Liver (tissue), 9 donors: Measurements from ENCODE around the gene ARGLU1. TPM values are rescaled to one million over a fixed set of nuclear protein-coding genes. Genes with fewer than 3 reads are reported as not detected.

Source experiments
- DNase-seq: peaks from one replicate; pipeline ENCODE4 v3.0.0-alpha.2; 2017; ENCODE audit warnings: low spot score
- H3K27ac ChIP-seq, 2 donors: one replicate each; pipeline ENCODE4 v1.7.0; 2013; ENCODE audit warnings: inconsistent platforms in 2 of 2, low read length in 2 of 2, control low read depth in 1 of 2, low read depth in 1 of 2, mild to moderate bottlenecking in 1 of 2
- H3K27me3 ChIP-seq, 4 donors: one replicate each; pipeline versions ENCODE4 v1.6.1 to v1.7.0; 2013; ENCODE audit warnings: low read length in 3 of 4, inconsistent platforms in 1 of 4, mild to moderate bottlenecking in 1 of 4, moderate library complexity in 1 of 4; ENCODE audit not compliant: control insufficient read depth in 4 of 4, insufficient read depth in 4 of 4
- H3K36me3 ChIP-seq, 4 donors: one replicate each; pipeline versions ENCODE4 v1.6.1 to v1.7.0; 2013; ENCODE audit warnings: low read length in 3 of 4, mild to moderate bottlenecking in 3 of 4, low read depth in 1 of 4, moderate library complexity in 1 of 4; ENCODE audit not compliant: control insufficient read depth in 4 of 4, insufficient read depth in 3 of 4
- H3K4me1 ChIP-seq, 4 donors: one replicate each; pipeline versions ENCODE4 v1.6.1 to v1.7.0; 2013; ENCODE audit warnings: low read length in 3 of 4, mild to moderate bottlenecking in 3 of 4, moderate library complexity in 1 of 4; ENCODE audit not compliant: control insufficient read depth in 4 of 4, insufficient read depth in 4 of 4
- H3K4me3 ChIP-seq, 3 donors: one replicate each; pipeline versions ENCODE4 v1.6.1 to v1.7.0; 2013; ENCODE audit warnings: low read length in 3 of 3, control low read depth in 1 of 3, low read depth in 1 of 3, mild to moderate bottlenecking in 1 of 3
- H3K9ac ChIP-seq, 2 donors: one replicate each; pipeline ENCODE4 v1.7.0; 2013; ENCODE audit warnings: low read length in 2 of 2, mild to moderate bottlenecking in 2 of 2, moderate library complexity in 2 of 2, control low read depth in 1 of 2, low read depth in 1 of 2
- H3K9me3 ChIP-seq, 4 donors: one replicate each; pipeline versions ENCODE4 v1.6.1 to v1.7.0; 2013; ENCODE audit warnings: low read length in 3 of 4; ENCODE audit not compliant: control insufficient read depth in 4 of 4
- ATF3 ChIP-seq: IDR thresholded peaks from 2 replicates; pipeline ENCODE4 v1.6.1; 2016; ENCODE audit warnings: antibody characterized with exemption
- CTCF ChIP-seq: fragments of 150-350 bp; IDR thresholded peaks from 2 replicates; pipeline ENCODE4 v1.5.1; 2017; ENCODE audit warnings: improper control_type of control experiment, low read depth, low read length; ENCODE audit not compliant: missing input control
- EGR1 ChIP-seq, 2 donors: IDR thresholded peaks; 2 replicates each; pipeline ENCODE4 v1.6.1; 2016 to 2018; ENCODE audit warnings: antibody characterized with exemption in 2 of 2, low read depth in 2 of 2
- FOXA1 ChIP-seq: IDR thresholded peaks from 2 replicates; pipeline ENCODE4 v1.6.1; 2016; ENCODE audit warnings: antibody characterized with exemption
- FOXA2 ChIP-seq: IDR thresholded peaks from 2 replicates; pipeline ENCODE4 v1.6.1; 2016; ENCODE audit warnings: antibody characterized with exemption
- GABPA ChIP-seq, 2 donors: IDR thresholded peaks in 1 of 2; conservative IDR thresholded peaks in 1 of 2; 2 replicates each; pipeline ENCODE4 v1.6.1; 2016; ENCODE audit warnings: antibody characterized with exemption in 2 of 2, mild to moderate bottlenecking in 1 of 2, moderate library complexity in 1 of 2
- HNF4A ChIP-seq, 2 donors: conservative IDR thresholded peaks; 2 replicates each; pipeline ENCODE4 v1.6.1; 2016; ENCODE audit warnings: antibody characterized with exemption in 2 of 2, mild to moderate bottlenecking in 2 of 2
- HNF4G ChIP-seq: IDR thresholded peaks from 2 replicates; pipeline ENCODE4 v1.6.1; 2016; ENCODE audit warnings: antibody characterized with exemption
- JUND ChIP-seq, 2 donors: IDR thresholded peaks; 2 replicates each; pipeline ENCODE4 v1.6.1; 2016; ENCODE audit warnings: antibody characterized with exemption in 2 of 2
- MAX ChIP-seq: IDR thresholded peaks from 2 replicates; pipeline ENCODE4 v1.6.1; 2016; ENCODE audit warnings: antibody characterized with exemption
- NR2F2 ChIP-seq: IDR thresholded peaks from 2 replicates; pipeline ENCODE4 v1.6.1; 2016; ENCODE audit warnings: antibody characterized with exemption
- RAD21 ChIP-seq, 2 donors: IDR thresholded peaks; 2 replicates each; pipeline ENCODE4 v1.6.1; 2016; ENCODE audit warnings: antibody characterized with exemption in 2 of 2, mild to moderate bottlenecking in 2 of 2
- RXRA ChIP-seq, 2 donors: IDR thresholded peaks; 2 replicates each; pipeline ENCODE4 v1.6.1; 2017 to 2018; ENCODE audit warnings: antibody characterized with exemption in 2 of 2, mild to moderate bottlenecking in 1 of 2
- SP1 ChIP-seq: IDR thresholded peaks from 2 replicates; pipeline ENCODE4 v1.6.1; 2018; ENCODE audit warnings: antibody characterized with exemption, mild to moderate bottlenecking
- TAF1 ChIP-seq: conservative IDR thresholded peaks from 2 replicates; pipeline ENCODE4 v1.6.1; 2016; ENCODE audit warnings: antibody characterized with exemption, mild to moderate bottlenecking
- YY1 ChIP-seq: IDR thresholded peaks from 2 replicates; pipeline ENCODE4 v1.6.1; 2016; ENCODE audit warnings: antibody characterized with exemption, mild to moderate bottlenecking
- WGBS: extraction: QIAGEN DNeasy Blood & Tissue Kit; methylation state at CpG from one replicate; pipeline ENCODE4 v1.1.7; 2013; 5-methylcytosine and 5-hydroxymethylcytosine counted together
- polyA plus RNA-seq, 2 donors: library from polyadenylated mRNA; stranded (reverse) in 1 of 2; unstranded in 1 of 2; fragments of 200-250 nt in 1 of 2; fragments of >200 nt in 1 of 2; fragmentation: Nextera tagmentation in 1 of 2; extraction: Ambion mirVana in 1 of 2; gene quantifications; one replicate each; pipeline versions ENCODE4 v1.2.1 to v1.2.3, GENCODE V29; 2013 to 2015
- total RNA-seq, 2 donors: library from RNA; depleted of rRNA; stranded (reverse); fragments of >200 nt; gene quantifications; one replicate each; pipeline ENCODE4 v1.2.3, GENCODE V29; 2014
- TF ChIP-seq, protein P1 (sequence below): IDR thresholded peaks from 2 replicates; pipeline ENCODE4 v1.6.1; 2016; ENCODE audit warnings: antibody characterized with exemption
- TF ChIP-seq, protein P2 (sequence below): IDR thresholded peaks from 2 replicates; pipeline ENCODE4 v1.6.1; 2016; ENCODE audit warnings: antibody characterized with exemption, mild to moderate bottlenecking
- donor health status: healthy.
- donor health status: healthy.
- donor health status: healthy.
- donor health status: healthy.
- donor health status: healthy.

ARGLU1 gene
- total and polyA plus RNA-seq, 4 donors, result 16.7 to 50.8 (median 30.1) TPM

DNA sequence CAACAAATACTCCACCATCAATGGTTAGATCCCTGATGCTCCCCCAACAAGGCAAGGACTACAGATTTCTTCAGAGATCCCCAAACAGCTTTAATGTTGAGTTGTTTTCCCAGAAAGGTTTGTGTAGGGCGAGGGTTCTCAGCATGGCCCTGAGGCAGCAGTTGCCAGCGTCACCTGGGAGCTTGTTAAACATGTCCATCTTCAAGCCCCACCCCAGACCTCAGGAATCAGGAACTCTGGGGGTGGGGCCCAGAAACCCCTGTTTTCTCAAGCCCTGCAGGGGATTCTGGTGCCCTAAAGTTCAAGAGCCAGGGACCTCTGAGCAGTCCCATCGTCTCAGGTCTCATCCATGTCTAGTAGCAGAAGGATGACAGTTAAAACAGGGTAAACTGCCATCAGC lies 42.1 kb downstream of the ARGLU1 start:
- Histone ChIP-seq H3K9me3 (no peaks in the 10 kb centered on the region), H3K9ac (no peak overlapping the region), H3K4me1 (no peaks in the 10 kb centered on the region), H3K4me3 (no peak overlapping the region), H3K36me3 (no peaks in the 10 kb centered on the region), H3K27ac (no peak overlapping the region), H3K27me3 (peaks cover 0 to 19% (median 3%) of the 10 kb centered on the region in 4 donors)
- DNase-seq, result no peak
- TF ChIP-seq EGR1 (IDR thresholded peaks at IDR 0.05; ENCODE audit: low read depth in 2 of 2), result no peak
- TF ChIP-seq YY1, result no peak
- no peak for TF ChIP-seq RAD21 (IDR thresholded peaks at IDR 0.05)
- TF ChIP-seq FOXA2, result no peak
- TF ChIP-seq, protein P1, sequence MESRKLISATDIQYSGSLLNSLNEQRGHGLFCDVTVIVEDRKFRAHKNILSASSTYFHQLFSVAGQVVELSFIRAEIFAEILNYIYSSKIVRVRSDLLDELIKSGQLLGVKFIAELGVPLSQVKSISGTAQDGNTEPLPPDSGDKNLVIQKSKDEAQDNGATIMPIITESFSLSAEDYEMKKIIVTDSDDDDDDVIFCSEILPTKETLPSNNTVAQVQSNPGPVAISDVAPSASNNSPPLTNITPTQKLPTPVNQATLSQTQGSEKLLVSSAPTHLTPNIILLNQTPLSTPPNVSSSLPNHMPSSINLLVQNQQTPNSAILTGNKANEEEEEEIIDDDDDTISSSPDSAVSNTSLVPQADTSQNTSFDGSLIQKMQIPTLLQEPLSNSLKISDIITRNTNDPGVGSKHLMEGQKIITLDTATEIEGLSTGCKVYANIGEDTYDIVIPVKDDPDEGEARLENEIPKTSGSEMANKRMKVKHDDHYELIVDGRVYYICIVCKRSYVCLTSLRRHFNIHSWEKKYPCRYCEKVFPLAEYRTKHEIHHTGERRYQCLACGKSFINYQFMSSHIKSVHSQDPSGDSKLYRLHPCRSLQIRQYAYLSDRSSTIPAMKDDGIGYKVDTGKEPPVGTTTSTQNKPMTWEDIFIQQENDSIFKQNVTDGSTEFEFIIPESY, result no peak
- TF ChIP-seq RXRA (IDR thresholded peaks at IDR 0.05), result no peak
- no peak for TF ChIP-seq NR2F2
- no peak for TF ChIP-seq JUND (IDR thresholded peaks at IDR 0.05)
- TF ChIP-seq SP1, result no peak
- no peak for TF ChIP-seq FOXA1
- TF ChIP-seq, protein P2, sequence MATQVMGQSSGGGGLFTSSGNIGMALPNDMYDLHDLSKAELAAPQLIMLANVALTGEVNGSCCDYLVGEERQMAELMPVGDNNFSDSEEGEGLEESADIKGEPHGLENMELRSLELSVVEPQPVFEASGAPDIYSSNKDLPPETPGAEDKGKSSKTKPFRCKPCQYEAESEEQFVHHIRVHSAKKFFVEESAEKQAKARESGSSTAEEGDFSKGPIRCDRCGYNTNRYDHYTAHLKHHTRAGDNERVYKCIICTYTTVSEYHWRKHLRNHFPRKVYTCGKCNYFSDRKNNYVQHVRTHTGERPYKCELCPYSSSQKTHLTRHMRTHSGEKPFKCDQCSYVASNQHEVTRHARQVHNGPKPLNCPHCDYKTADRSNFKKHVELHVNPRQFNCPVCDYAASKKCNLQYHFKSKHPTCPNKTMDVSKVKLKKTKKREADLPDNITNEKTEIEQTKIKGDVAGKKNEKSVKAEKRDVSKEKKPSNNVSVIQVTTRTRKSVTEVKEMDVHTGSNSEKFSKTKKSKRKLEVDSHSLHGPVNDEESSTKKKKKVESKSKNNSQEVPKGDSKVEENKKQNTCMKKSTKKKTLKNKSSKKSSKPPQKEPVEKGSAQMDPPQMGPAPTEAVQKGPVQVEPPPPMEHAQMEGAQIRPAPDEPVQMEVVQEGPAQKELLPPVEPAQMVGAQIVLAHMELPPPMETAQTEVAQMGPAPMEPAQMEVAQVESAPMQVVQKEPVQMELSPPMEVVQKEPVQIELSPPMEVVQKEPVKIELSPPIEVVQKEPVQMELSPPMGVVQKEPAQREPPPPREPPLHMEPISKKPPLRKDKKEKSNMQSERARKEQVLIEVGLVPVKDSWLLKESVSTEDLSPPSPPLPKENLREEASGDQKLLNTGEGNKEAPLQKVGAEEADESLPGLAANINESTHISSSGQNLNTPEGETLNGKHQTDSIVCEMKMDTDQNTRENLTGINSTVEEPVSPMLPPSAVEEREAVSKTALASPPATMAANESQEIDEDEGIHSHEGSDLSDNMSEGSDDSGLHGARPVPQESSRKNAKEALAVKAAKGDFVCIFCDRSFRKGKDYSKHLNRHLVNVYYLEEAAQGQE, result no peak
- no peak for TF ChIP-seq CTCF
- TF ChIP-seq GABPA (IDR thresholded peaks at IDR 0.05 in 1 of 2, conservative IDR thresholded peaks at IDR 0.05 in 1 of 2), result no peak
- TF ChIP-seq MAX, result no peak
- TF ChIP-seq HNF4G, result no peak
- TF ChIP-seq TAF1, result no peak
- no peak for TF ChIP-seq HNF4A (conservative IDR thresholded peaks at IDR 0.05)
- TF ChIP-seq ATF3, result no peak
- WGBS, result 75% methylated on average over 3 of the region's 3 CpGs
